Activated T-cell treated with anti-CD3 and anti-CD28 coated beads for 4 hours (primary cell): ENCODE measurements around the gene TFB2M.
"Not testable (repeated sequence)": the region's sequence is repeated elsewhere in the genome, so short reads cannot be mapped to it uniquely, and the experiment has no call there.

ENCODE experiments used
- DNase-seq: peaks from one replicate; pipeline ENCODE4 v3.0.0-alpha.2; 2020

TFB2M gene

GRCh38 chr1:246566128-246566812 lies at the start of gene TFB2M, which contains the start of gene CNST:
Gene TFB2M, minus strand, starts transcription at chr1:246566261. Its CDS starts 123 bp downstream, at chr1:246566138.
Gene CNST, plus strand, starts transcription at chr1:246566456. Its CDS starts 25,107 bp downstream, at chr1:246591563.
- peak; percentile 81 for DNase-seq

GRCh38 chr1:246613096-246613758 lies 47.2 kb upstream of the TFB2M start:
- no peak for DNase-seq

- DNase-seq = no peak
Measured at GRCh38 chr1:246609632-246610031, 43.6 kb upstream of the TFB2M start.

- DNase-seq = peak; percentile 21
Measured at GRCh38 chr1:246608616-246609376, 42.7 kb upstream of the TFB2M start.

- DNase-seq = no peak
Measured at GRCh38 chr1:246607462-246607861, 41.4 kb upstream of the TFB2M start.

- DNase-seq = not testable (repeated sequence)
Measured at GRCh38 chr1:246605231-246605630, 39.2 kb upstream of the TFB2M start.

GRCh38 chr1:246602194-246602593 lies 36.1 kb upstream of the TFB2M start:
- no peak for DNase-seq

- no peak for DNase-seq
Measured at GRCh38 chr1:246600579-246600978, 34.5 kb upstream of the TFB2M start.

GRCh38 chr1:246599315-246599714 lies 33.3 kb upstream of the TFB2M start:
- no peak for DNase-seq

- DNase-seq = no peak
Measured at GRCh38 chr1:246597971-246598370, 31.9 kb upstream of the TFB2M start.

- no peak for DNase-seq
Measured at GRCh38 chr1:246597340-246597739, 31.3 kb upstream of the TFB2M start.

- DNase-seq = no peak
Measured at GRCh38 chr1:246595146-246595545, 29.1 kb upstream of the TFB2M start.

GRCh38 chr1:246592695-246593094 lies 26.6 kb upstream of the TFB2M start:
- DNase-seq = no peak

- no peak for DNase-seq
Measured at GRCh38 chr1:246591958-246592357, 25.9 kb upstream of the TFB2M start.

- DNase-seq = no peak
Measured at GRCh38 chr1:246591504-246591903, 25.4 kb upstream of the TFB2M start.

GRCh38 chr1:246591047-246591446 lies 25.0 kb upstream of the TFB2M start:
- no peak for DNase-seq

GRCh38 chr1:246589919-246590318 lies 23.9 kb upstream of the TFB2M start:
- DNase-seq = not testable (repeated sequence)

- no peak for DNase-seq
Measured at GRCh38 chr1:246588159-246588721, 22.2 kb upstream of the TFB2M start.

GRCh38 chr1:246587606-246588005 lies 21.5 kb upstream of the TFB2M start:
- DNase-seq = no peak

GRCh38 chr1:246587032-246587431 lies 21.0 kb upstream of the TFB2M start:
- DNase-seq = no peak

- DNase-seq = no peak
Measured at GRCh38 chr1:246583448-246584185, 17.6 kb upstream of the TFB2M start.

GRCh38 chr1:246583056-246583440 lies 17.0 kb upstream of the TFB2M start:
- DNase-seq = no peak
